Astrocyte (in vitro differentiated cells and primary cell): ENCODE measurements around the gene BTBD16.

Experiments used
- EZH2 ChIP-seq: IDR thresholded peaks from 2 replicates; pipeline ENCODE4 v1.6.1; 2012; ENCODE audit warnings: mild to moderate bottlenecking, low read length, inconsistent platforms; ENCODE audit not compliant: insufficient read depth
- TF ChIP-seq, protein P1 (sequence below): IDR thresholded peaks from 2 replicates; pipeline ENCODE4 v1.5.1; 2011; ENCODE audit warnings: low read depth, mild to moderate bottlenecking, inconsistent platforms, low read length, moderate library complexity; ENCODE audit not compliant: insufficient read depth

DNA sequence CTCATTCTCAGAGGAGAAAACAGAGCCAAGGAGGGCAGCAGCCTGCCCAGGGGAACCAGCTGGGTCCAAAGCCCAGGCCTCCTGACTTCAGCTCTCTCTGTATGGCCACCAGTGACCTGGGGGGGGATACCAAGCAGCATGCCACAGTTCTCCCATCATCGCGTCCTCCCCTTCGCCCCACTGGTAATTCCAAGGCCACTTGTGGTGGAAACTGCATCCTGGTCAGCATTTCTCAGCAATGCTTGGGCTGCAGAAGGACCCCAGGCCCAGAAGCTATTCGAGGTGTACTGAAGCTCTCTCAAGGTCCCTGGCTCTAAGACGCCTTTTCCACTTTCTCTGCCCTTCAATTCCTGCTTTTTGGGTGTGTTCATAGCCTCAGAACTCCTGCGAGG, 27.1 kb downstream of the BTBD16 start:
- TF ChIP-seq EZH2 = no peak
- TF ChIP-seq, protein P1, sequence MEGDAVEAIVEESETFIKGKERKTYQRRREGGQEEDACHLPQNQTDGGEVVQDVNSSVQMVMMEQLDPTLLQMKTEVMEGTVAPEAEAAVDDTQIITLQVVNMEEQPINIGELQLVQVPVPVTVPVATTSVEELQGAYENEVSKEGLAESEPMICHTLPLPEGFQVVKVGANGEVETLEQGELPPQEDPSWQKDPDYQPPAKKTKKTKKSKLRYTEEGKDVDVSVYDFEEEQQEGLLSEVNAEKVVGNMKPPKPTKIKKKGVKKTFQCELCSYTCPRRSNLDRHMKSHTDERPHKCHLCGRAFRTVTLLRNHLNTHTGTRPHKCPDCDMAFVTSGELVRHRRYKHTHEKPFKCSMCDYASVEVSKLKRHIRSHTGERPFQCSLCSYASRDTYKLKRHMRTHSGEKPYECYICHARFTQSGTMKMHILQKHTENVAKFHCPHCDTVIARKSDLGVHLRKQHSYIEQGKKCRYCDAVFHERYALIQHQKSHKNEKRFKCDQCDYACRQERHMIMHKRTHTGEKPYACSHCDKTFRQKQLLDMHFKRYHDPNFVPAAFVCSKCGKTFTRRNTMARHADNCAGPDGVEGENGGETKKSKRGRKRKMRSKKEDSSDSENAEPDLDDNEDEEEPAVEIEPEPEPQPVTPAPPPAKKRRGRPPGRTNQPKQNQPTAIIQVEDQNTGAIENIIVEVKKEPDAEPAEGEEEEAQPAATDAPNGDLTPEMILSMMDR = no peak
